ENCODE results near the gene GLRA1. TPM values are rescaled to one million over a fixed set of nuclear protein-coding genes. Genes with fewer than 3 reads are reported as not detected.
A peak's percentile ranks its signal among the peaks of the same experiment; 100 is the strongest.

GLRA1 gene
- not detected for total RNA-seq
- long read RNA-seq = 0 reads

DNA sequence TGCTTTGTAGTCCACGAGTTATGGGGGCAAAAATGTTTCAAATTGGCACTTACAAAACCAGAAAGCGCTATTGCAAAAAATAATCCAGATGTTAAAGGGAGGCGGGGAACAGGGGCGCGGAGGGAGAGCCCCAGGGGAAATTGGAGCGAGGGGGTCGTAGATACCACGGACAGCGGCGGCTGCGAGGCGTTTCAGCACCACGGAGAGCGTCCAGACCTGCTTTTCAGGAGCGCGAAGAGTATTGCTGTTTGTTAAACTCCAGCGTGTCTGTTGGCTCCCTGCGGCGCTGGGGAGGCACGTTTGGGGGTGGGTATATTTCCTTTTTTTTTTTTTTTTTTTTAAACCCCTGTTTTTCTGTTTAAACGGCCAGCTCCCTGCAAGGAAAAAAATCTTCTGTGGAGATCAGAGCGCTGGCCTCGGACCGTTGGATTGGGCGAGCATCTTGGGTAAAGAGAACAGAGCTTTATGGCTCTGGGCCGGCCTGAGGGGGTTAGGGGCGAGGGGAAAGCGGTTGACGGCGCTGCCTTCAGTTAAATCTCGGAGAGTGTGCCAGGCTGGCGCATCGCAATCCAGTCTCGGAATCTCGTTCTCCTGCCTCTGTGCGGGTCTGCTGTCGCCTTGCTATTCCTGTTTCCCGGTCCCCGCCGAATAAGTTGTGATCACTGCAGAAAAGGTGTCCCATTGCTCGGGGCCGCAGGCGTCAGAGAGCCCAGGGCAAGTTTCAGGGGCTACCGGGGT is at the start of gene GLRA1:
Gene GLRA1, minus strand, starts transcription at position 288 of the 738 bp plus-strand sequence. CDS start 302 bp downstream, outside the sequence.
- Histone ChIP-seq H3K9me3 (peaks cover 4% of the 10 kb centered on the region), H3K4me3 (no peak within 1 kb of the TSS), H3K4me1 (no peaks in the 10 kb centered on the region), H3K27me3 (peaks cover 9% of the 10 kb centered on the region), H3K27ac (no peak within 1 kb of the TSS), H3K36me3 (no peaks in the 10 kb centered on the region)
- peak; percentile 67 for DNase-seq
- ATAC-seq = peak; percentile 70
- TF ChIP-seq, protein P1, sequence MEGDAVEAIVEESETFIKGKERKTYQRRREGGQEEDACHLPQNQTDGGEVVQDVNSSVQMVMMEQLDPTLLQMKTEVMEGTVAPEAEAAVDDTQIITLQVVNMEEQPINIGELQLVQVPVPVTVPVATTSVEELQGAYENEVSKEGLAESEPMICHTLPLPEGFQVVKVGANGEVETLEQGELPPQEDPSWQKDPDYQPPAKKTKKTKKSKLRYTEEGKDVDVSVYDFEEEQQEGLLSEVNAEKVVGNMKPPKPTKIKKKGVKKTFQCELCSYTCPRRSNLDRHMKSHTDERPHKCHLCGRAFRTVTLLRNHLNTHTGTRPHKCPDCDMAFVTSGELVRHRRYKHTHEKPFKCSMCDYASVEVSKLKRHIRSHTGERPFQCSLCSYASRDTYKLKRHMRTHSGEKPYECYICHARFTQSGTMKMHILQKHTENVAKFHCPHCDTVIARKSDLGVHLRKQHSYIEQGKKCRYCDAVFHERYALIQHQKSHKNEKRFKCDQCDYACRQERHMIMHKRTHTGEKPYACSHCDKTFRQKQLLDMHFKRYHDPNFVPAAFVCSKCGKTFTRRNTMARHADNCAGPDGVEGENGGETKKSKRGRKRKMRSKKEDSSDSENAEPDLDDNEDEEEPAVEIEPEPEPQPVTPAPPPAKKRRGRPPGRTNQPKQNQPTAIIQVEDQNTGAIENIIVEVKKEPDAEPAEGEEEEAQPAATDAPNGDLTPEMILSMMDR (IDR thresholded peaks at IDR 0.05) = no peak
- intact Hi-C loops (cut with DNase I) = no loop called here

DNA sequence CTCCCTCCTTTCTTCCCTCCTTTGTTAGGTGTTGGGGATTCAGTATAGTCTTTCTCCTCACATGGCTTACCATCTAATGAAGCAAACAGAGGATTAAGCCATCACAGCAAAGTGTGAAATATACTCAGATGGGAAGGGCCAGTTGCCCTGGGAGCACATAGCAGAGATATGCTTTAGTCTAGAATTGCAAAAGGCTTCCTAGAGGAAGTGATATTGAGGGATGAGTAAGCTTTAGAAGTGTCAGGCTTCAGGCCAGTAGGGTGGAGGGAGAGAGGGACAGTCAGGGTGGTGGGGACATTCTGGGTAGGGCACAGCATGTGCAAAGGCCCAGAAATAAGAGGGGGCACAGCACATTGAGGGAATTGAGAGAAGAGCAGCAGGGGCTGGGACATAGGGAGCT is 46.2 kb upstream of the GLRA1 start:
- Histone ChIP-seq H3K36me3 (no peaks in the 10 kb centered on the region), H3K27ac (no peak overlapping the region), H3K27me3 (no peaks in the 10 kb centered on the region), H3K4me1 (no peaks in the 10 kb centered on the region), H3K9me3 (no peaks in the 10 kb centered on the region), H3K4me3 (no peak overlapping the region)
- TF ChIP-seq, protein P1 (IDR thresholded peaks at IDR 0.05) = no peak
- DNase-seq (no peak), ATAC-seq (no peak)
- intact Hi-C loops (cut with DNase I) = no loop called here

DNA sequence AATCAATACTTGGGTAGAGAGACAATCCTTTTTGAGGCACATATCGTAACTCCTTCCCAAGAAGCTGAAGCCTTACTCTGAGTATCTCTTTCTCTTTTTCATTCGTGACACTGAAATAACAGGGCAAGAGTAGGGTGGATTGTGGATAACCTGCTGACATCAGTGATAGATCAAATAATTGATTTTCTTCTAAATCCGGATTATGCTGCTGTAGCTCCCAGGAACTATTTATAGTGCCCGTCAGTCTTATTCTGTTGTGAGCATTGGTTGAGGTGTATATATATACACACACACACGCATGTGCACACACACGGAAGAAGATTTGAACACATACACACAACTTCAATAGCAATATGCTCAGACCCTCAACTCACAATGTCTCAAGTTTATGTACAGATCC is 43.2 kb upstream of the GLRA1 start:
- no peaks in the 10 kb centered on the region for H3K36me3 ChIP-seq
- TF ChIP-seq, protein P1 (IDR thresholded peaks at IDR 0.05) = no peak
- intact Hi-C loops (cut with DNase I) = no loop called here
- H3K9me3 ChIP-seq = no peaks in the 10 kb centered on the region
- DNase-seq (no peak), ATAC-seq (no peak)
- H3K4me1 ChIP-seq = no peaks in the 10 kb centered on the region
- H3K27me3 ChIP-seq = no peaks in the 10 kb centered on the region
- no peak overlapping the region for H3K27ac ChIP-seq
- no peak overlapping the region for H3K4me3 ChIP-seq

DNA sequence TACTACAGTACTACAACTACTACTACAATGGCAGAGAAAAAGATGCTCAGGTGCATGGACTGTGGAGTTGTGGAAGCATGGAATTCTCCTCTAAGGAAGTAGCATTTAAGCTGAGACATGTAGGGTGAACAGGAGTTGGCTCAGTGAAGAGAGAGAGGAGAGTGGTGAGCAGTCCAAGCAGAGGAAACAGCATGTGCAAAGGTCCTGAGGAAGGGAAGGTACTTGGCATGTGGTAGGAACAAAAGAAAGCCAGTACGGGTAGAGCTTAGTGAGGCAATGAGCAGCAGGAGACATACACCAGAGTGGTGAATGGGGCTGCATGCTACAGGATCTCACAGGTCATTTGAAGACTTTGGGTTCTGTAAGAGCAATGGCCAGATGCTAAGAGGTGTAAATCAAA is 41.4 kb upstream of the GLRA1 start:
- H3K4me3 ChIP-seq = no peak overlapping the region
- H3K27ac ChIP-seq = no peak overlapping the region
- ATAC-seq = no peak
- no peaks in the 10 kb centered on the region for H3K9me3 ChIP-seq
- no peaks in the 10 kb centered on the region for H3K4me1 ChIP-seq
- intact Hi-C loops (cut with DNase I) = no loop called here
- no peaks in the 10 kb centered on the region for H3K27me3 ChIP-seq
- no peaks in the 10 kb centered on the region for H3K36me3 ChIP-seq
- DNase-seq = no peak
- TF ChIP-seq, protein P1 (IDR thresholded peaks at IDR 0.05) = no peak

DNA sequence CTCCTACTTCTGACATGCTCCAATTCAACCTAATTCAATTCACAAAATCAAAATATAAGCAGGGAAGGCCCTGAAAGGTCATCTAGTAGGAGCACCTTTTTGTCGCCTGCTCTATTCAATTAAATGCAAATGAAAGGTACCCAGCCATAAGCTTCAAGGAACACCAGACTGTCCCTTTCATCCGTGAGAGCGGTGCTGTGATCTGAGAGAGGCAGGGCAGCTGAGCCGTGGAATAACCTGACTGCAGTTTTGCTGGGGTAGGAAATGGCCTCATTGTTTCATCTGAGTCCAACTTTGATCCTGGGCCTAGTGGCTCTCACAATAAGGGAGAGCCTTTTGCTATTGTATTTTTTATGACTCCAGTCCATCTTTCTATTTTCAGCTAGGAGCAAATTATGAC is 39.8 kb upstream of the GLRA1 start:
- H3K4me1 ChIP-seq = no peaks in the 10 kb centered on the region
- TF ChIP-seq, protein P1 (IDR thresholded peaks at IDR 0.05) = no peak
- no peak for ATAC-seq

More for the DNA sequence above, 39.8 kb upstream of the GLRA1 start:
- Histone ChIP-seq H3K4me3 (no peak overlapping the region), H3K27ac (no peak overlapping the region), H3K9me3 (no peaks in the 10 kb centered on the region), H3K27me3 (no peaks in the 10 kb centered on the region), H3K36me3 (no peaks in the 10 kb centered on the region)
- intact Hi-C loops (cut with DNase I) = no loop called here
- no peak for DNase-seq
